ENCODE data around the gene HDAC8. TPM values are rescaled to one million over a fixed set of nuclear protein-coding genes. Genes with fewer than 3 reads are reported as not detected.

HDAC8 gene
- total RNA-seq, 4 donors from 2014 or later, result 9.0 to 18.1 (median 14.2) TPM

- in situ Hi-C loops (cut with MboI; ENCODE audit: low sequenced_read_pairs in 4 of 4), result no loop called here
- no peaks in the 10 kb centered on the region for H3K9me3 ChIP-seq
- no peak for TF ChIP-seq CTCF (IDR thresholded peaks at IDR 0.05 in 4 of 5, conservative IDR thresholded peaks at IDR 0.05 in 1 of 5)
- TF ChIP-seq POLR2A (IDR thresholded peaks at IDR 0.05), result no peak
- intact Hi-C loops (cut with DNase I; ENCODE audit: low total_unique reads), result no loop called here
- no peak overlapping the region for H3K27ac ChIP-seq
- no peaks in the 10 kb centered on the region for H3K4me1 ChIP-seq
- H3K27me3 ChIP-seq, result no peaks in the 10 kb centered on the region
- no peaks in the 10 kb centered on the region for H3K36me3 ChIP-seq
- no peak overlapping the region for H3K4me3 ChIP-seq
- no peak for ATAC-seq
- no peak for DNase-seq
Measured at GRCh38 chrX:72376124-72376523, 196.5 kb downstream of the HDAC8 start.

- no peak overlapping the region for H3K27ac ChIP-seq
- in situ Hi-C loops (cut with MboI; ENCODE audit: low sequenced_read_pairs in 4 of 4), result no loop called here
- TF ChIP-seq POLR2A (IDR thresholded peaks at IDR 0.05) (no peak), CTCF (IDR thresholded peaks at IDR 0.05 in 4 of 5, conservative IDR thresholded peaks at IDR 0.05 in 1 of 5) (no peak)
- DNase-seq, result no peak
- H3K27me3 ChIP-seq, result no peaks in the 10 kb centered on the region
- H3K4me3 ChIP-seq, result no peak overlapping the region
- no peaks in the 10 kb centered on the region for H3K4me1 ChIP-seq
- no peak for ATAC-seq
- intact Hi-C loops (cut with DNase I; ENCODE audit: low total_unique reads), result no loop called here
- H3K36me3 ChIP-seq, result no peaks in the 10 kb centered on the region
- no peaks in the 10 kb centered on the region for H3K9me3 ChIP-seq
Measured at GRCh38 chrX:72373136-72373535, 199.5 kb downstream of the HDAC8 start.

GRCh38 chrX:72372735-72373134 is 199.9 kb downstream of the HDAC8 start:
- in situ Hi-C loops (cut with MboI; ENCODE audit: low sequenced_read_pairs in 4 of 4) (no loop called here), intact Hi-C loops (cut with DNase I; ENCODE audit: low total_unique reads) (no loop called here)
- TF ChIP-seq POLR2A (IDR thresholded peaks at IDR 0.05) (no peak), CTCF (IDR thresholded peaks at IDR 0.05 in 4 of 5, conservative IDR thresholded peaks at IDR 0.05 in 1 of 5) (no peak)
- DNase-seq (no peak), ATAC-seq (no peak)
- Histone ChIP-seq H3K9me3 (no peaks in the 10 kb centered on the region), H3K4me1 (no peaks in the 10 kb centered on the region), H3K4me3 (no peak overlapping the region), H3K36me3 (no peaks in the 10 kb centered on the region), H3K27me3 (no peaks in the 10 kb centered on the region), H3K27ac (no peak overlapping the region)

GRCh38 chrX:72371405-72371804 is 201.2 kb downstream of the HDAC8 start:
- Histone ChIP-seq H3K4me1 (no peaks in the 10 kb centered on the region), H3K27me3 (no peaks in the 10 kb centered on the region), H3K27ac (no peak overlapping the region), H3K9me3 (no peaks in the 10 kb centered on the region), H3K4me3 (no peak overlapping the region), H3K36me3 (no peaks in the 10 kb centered on the region)
- no peak for ATAC-seq
- TF ChIP-seq CTCF (IDR thresholded peaks at IDR 0.05 in 4 of 5, conservative IDR thresholded peaks at IDR 0.05 in 1 of 5) (no peak), POLR2A (IDR thresholded peaks at IDR 0.05) (no peak)
- intact Hi-C loops (cut with DNase I; ENCODE audit: low total_unique reads) (no loop called here), in situ Hi-C loops (cut with MboI; ENCODE audit: low sequenced_read_pairs in 4 of 4) (no loop called here)
- no peak for DNase-seq

- Histone ChIP-seq H3K27me3 (no peaks in the 10 kb centered on the region), H3K4me1 (no peaks in the 10 kb centered on the region), H3K36me3 (no peaks in the 10 kb centered on the region), H3K4me3 (no peak overlapping the region), H3K27ac (no peak overlapping the region), H3K9me3 (no peaks in the 10 kb centered on the region)
- no peak for ATAC-seq
- DNase-seq, result no peak
- intact Hi-C loops (cut with DNase I; ENCODE audit: low total_unique reads), result no loop called here
- TF ChIP-seq POLR2A (IDR thresholded peaks at IDR 0.05) (no peak), CTCF (IDR thresholded peaks at IDR 0.05 in 4 of 5, conservative IDR thresholded peaks at IDR 0.05 in 1 of 5) (no peak)
- in situ Hi-C loops (cut with MboI; ENCODE audit: low sequenced_read_pairs in 4 of 4), result no loop called here
Measured at GRCh38 chrX:72368796-72369195, 203.8 kb downstream of the HDAC8 start.

Measured in gastrocnemius medialis (tissue), 4 donors.